Gastroesophageal sphincter (tissue), 4 donors: ENCODE measurements around the gene TAF12. TPM values are rescaled to one million over a fixed set of nuclear protein-coding genes. Genes with fewer than 3 reads are reported as not detected.
"Not testable (repeated sequence)": the region's sequence is repeated elsewhere in the genome, so short reads cannot be mapped to it uniquely, and the experiment has no call there.

Experiments
- ATAC-seq: fragments of 150-250 bp; one replicate; pipeline ENCODE4 v1.9.1; 2016; ENCODE audit warnings: mild to moderate bottlenecking, moderate library complexity
- H3K27ac ChIP-seq, 4 donors: fragments of 200-600 bp; sonication (generic) in 3 of 4; 1 replicate in 3 of 4; 2 replicates in 1 of 4; pipeline ENCODE4 v1.5.1; 2016 to 2019
- H3K27me3 ChIP-seq: fragments of 200-600 bp; sonication (generic); one replicate; pipeline ENCODE4 v1.5.1; 2019
- H3K36me3 ChIP-seq, 2 donors: fragments of 200-600 bp; sonication (generic); one replicate each; pipeline ENCODE4 v1.5.1; 2019; ENCODE audit warnings: control low read depth in 1 of 2
- H3K4me1 ChIP-seq, 3 donors: fragments of 200-600 bp; sonication (generic); 1 replicate in 2 of 3; 2 replicates in 1 of 3; pipeline ENCODE4 v1.5.1; 2016 to 2019; ENCODE audit warnings: control low read depth in 2 of 3
- H3K4me3 ChIP-seq, 2 donors: fragments of 200-600 bp; sonication (generic); one replicate each; pipeline ENCODE4 v1.5.1; 2019; ENCODE audit warnings: mild to moderate bottlenecking in 1 of 2, moderate library complexity in 1 of 2
- H3K9me3 ChIP-seq, 3 donors: fragments of 200-600 bp; sonication (generic); one replicate each; pipeline ENCODE4 v1.5.1; 2017 to 2019; ENCODE audit warnings: control low read depth in 2 of 3
- CTCF ChIP-seq, 4 experiments: fragments of 200-600 bp in 2 of 4; fragments of 450-650 bp in 2 of 4; sonication (generic) in 1 of 4; IDR thresholded peaks; one replicate each; pipeline ENCODE4 v1.5.1; 2017 to 2019; ENCODE audit warnings: antibody characterized with exemption in 4 of 4, mild to moderate bottlenecking in 2 of 4, moderate library complexity in 2 of 4
- EP300 ChIP-seq: sonication (generic); formaldehyde crosslinking; IDR thresholded peaks from one replicate; pipeline ENCODE4 v1.6.1; 2017; ENCODE audit warnings: antibody characterized with exemption, mild to moderate bottlenecking
- POLR2A ChIP-seq, 2 donors: fragments of 450-650 bp; IDR thresholded peaks; one replicate each; pipeline ENCODE4 v1.6.1; 2017; ENCODE audit warnings: antibody characterized with exemption in 2 of 2, mild to moderate bottlenecking in 2 of 2, moderate library complexity in 1 of 2
- POLR2AphosphoS5 ChIP-seq: sonication (generic); formaldehyde crosslinking; IDR thresholded peaks from one replicate; pipeline ENCODE4 v1.6.1; 2017; ENCODE audit warnings: antibody characterized with exemption
- WGBS, 2 donors: methylation state at CpG; one replicate each; pipeline ENCODE4 v1.1.5; 2018; ENCODE audit warnings: low coverage in 1 of 2; 5-methylcytosine and 5-hydroxymethylcytosine counted together
- total RNA-seq, 4 donors: library from RNA; depleted of rRNA; stranded (reverse); fragments of >200 nt; gene quantifications; one replicate each; pipeline ENCODE4 v1.1.0, GENCODE V29; 2016

TAF12 gene
- total RNA-seq, 4 donors from 2014 or later, result 12.4 to 22.3 (median 16.7) TPM

GRCh38 chr1:28666806-28667205 lies 23.9 kb upstream of the TAF12 start:
- Histone ChIP-seq H3K9me3 (no peaks in the 10 kb centered on the region), H3K4me1 (peaks cover 0 to 27% (median 7%) of the 10 kb centered on the region in 3 donors), H3K27me3 (no peaks in the 10 kb centered on the region), H3K4me3 (no peak overlapping the region), H3K27ac (no peak overlapping the region), H3K36me3 (no peaks in the 10 kb centered on the region)
- 89 to 93% methylated on average over 3 to 8 of the region's 12 CpGs for WGBS, 2 donors
- ATAC-seq, result no peak
- no peak for TF ChIP-seq EP300
- no peak for TF ChIP-seq POLR2A (IDR thresholded peaks at IDR 0.05)
- TF ChIP-seq POLR2AphosphoS5, result no peak
- no peak for TF ChIP-seq CTCF (IDR thresholded peaks at IDR 0.05)

- ATAC-seq, result no peak
- Histone ChIP-seq H3K9me3 (no peaks in the 10 kb centered on the region), H3K4me1 (peaks cover 0 to 14% (median 7%) of the 10 kb centered on the region in 3 donors), H3K36me3 (no peaks in the 10 kb centered on the region), H3K4me3 (no peak overlapping the region), H3K27ac (no peak overlapping the region), H3K27me3 (no peaks in the 10 kb centered on the region)
- TF ChIP-seq CTCF (IDR thresholded peaks at IDR 0.05) (no peak), POLR2A (IDR thresholded peaks at IDR 0.05) (no peak), POLR2AphosphoS5 (no peak), EP300 (no peak)
- WGBS, 2 donors, result 70 to 71% methylated on average over 5 to 7 of the region's 7 CpGs
Measured at GRCh38 chr1:28663871-28664470, 21.1 kb upstream of the TAF12 start.

- WGBS, 2 donors, result 90 to 91% methylated on average over 4 to 6 of the region's 6 CpGs
- Histone ChIP-seq H3K36me3 (no peaks in the 10 kb centered on the region), H3K27ac (no peak overlapping the region), H3K4me1 (no peaks in the 10 kb centered on the region), H3K27me3 (no peaks in the 10 kb centered on the region), H3K4me3 (no peak overlapping the region), H3K9me3 (no peaks in the 10 kb centered on the region)
- no peak for TF ChIP-seq CTCF (IDR thresholded peaks at IDR 0.05)
- no peak for TF ChIP-seq POLR2A (IDR thresholded peaks at IDR 0.05)
- no peak for TF ChIP-seq POLR2AphosphoS5
- ATAC-seq, result no peak
Measured at GRCh38 chr1:28656335-28656734, 13.5 kb upstream of the TAF12 start.

- not testable (repeated sequence) for H3K36me3 ChIP-seq, H3K9me3 ChIP-seq, H3K4me1 ChIP-seq, H3K27ac ChIP-seq, ATAC-seq, H3K4me3 ChIP-seq, H3K27me3 ChIP-seq
- 78 to 87% methylated on average over 3 to 4 of the region's 10 CpGs for WGBS, 2 donors
Measured at GRCh38 chr1:28655448-28656311, 12.8 kb upstream of the TAF12 start.

GRCh38 chr1:28653870-28654269 lies 11.0 kb upstream of the TAF12 start:
- H3K9me3 ChIP-seq, H3K4me3 ChIP-seq, H3K36me3 ChIP-seq, ATAC-seq, H3K4me1 ChIP-seq, H3K27me3 ChIP-seq, H3K27ac ChIP-seq: not testable (repeated sequence)
- no CpG with 5 or more reads among the region's 3 CpGs for whole genome bisulfite sequencing, 2 donors

GRCh38 chr1:28653063-28653462 lies 10.2 kb upstream of the TAF12 start:
- not testable (repeated sequence) for H3K4me3 ChIP-seq, H3K4me1 ChIP-seq, ATAC-seq, H3K36me3 ChIP-seq, H3K9me3 ChIP-seq, H3K27ac ChIP-seq, H3K27me3 ChIP-seq
- 85 to 90% methylated on average over 5 to 11 of the region's 13 CpGs for WGBS, 2 donors
